HepG2 (cell line): Measurements from ENCODE around the gene AKAP9. TPM values are rescaled to one million over a fixed set of nuclear protein-coding genes. Genes with fewer than 3 reads are reported as not detected.

ENCODE experiments used
- ATAC-seq: fragments of 200-7000 bp; cut with Tn5 transposase; 3 replicates; pipeline ENCODE4 v1.9.1; 2020; ENCODE audit warnings: mild to moderate bottlenecking, moderate library complexity
- BruUV-seq: library from RNA; stranded (reverse); fragments of 400-500 nt; replicated peaks from 2 replicates; lab custom pipeline; 2021; lab: Mats Ljungman, UMichigan
- CTCF ChIA-PET: fragments of 300-600 bp; formaldehyde crosslinking; extraction: SDS; loops from one replicate; lab custom pipeline; 2021; ENCODE audit warnings: low total read pairs, inconsistent platforms, low intra/inter-chr PET ratio; lab: Yijun Ruan, JAX
- POLR2A ChIA-PET: fragments of 350-600 bp; sonication (Branson Sonifier 250); formaldehyde crosslinking; loops from one replicate; lab custom pipeline; 2020; ENCODE audit warnings: antibody characterized with exemption, inconsistent platforms; lab: Yijun Ruan, JAX
- DNase-seq: peaks from one replicate; pipeline ENCODE4 v3.0.0-alpha.2; 2015; ENCODE audit warnings: low spot score
- FAIRE-seq: peaks from 3 replicates; lab custom pipeline; 2011; peaks lifted over from hg19 to GRCh38; lab: Jason Lieb, UNC
- H2AFZ ChIP-seq: one replicate; pipeline ENCODE4 v1.6.1; 2011; ENCODE audit warnings: low read length, inconsistent platforms
- H3K27ac ChIP-seq: fragments of 300-600 bp; 3 replicates; pipeline ENCODE4 v1.8.0; 2011; ENCODE audit warnings: mixed run types, mild to moderate bottlenecking, mixed read lengths, low read length, inconsistent platforms; ENCODE audit not compliant: insufficient read depth; ENCODE audit errors: extremely low read length
- H3K27me3 ChIP-seq, 2 experiments: fragments of 200-600 bp in 1 of 2; 2 replicates in 1 of 2; 3 replicates in 1 of 2; pipeline versions ENCODE4 v1.6.0 to v1.8.0; 2011; ENCODE audit warnings: low read length in 2 of 2, mild to moderate bottlenecking in 2 of 2, moderate library complexity in 2 of 2, inconsistent platforms in 1 of 2; ENCODE audit not compliant: insufficient read depth in 2 of 2, control insufficient read depth in 1 of 2
- H3K36me3 ChIP-seq, 2 experiments: fragments of 200-600 bp in 1 of 2; replicated peaks in 1 of 2; 2 replicates in 1 of 2; 3 replicates in 1 of 2; pipeline versions ENCODE4 v1.5.1 to v1.8.0; 2011; ENCODE audit warnings: low read length in 2 of 2, inconsistent platforms in 1 of 2; ENCODE audit not compliant: insufficient read depth in 2 of 2, control insufficient read depth in 1 of 2
- H3K4me1 ChIP-seq: 2 replicates; pipeline ENCODE4 v1.5.1; 2012; ENCODE audit warnings: low read length, inconsistent platforms; ENCODE audit not compliant: insufficient read depth
- H3K4me2 ChIP-seq: 2 replicates; pipeline ENCODE4 v1.6.0; 2011; ENCODE audit warnings: low read depth, low read length, inconsistent platforms
- H3K4me3 ChIP-seq, 3 experiments: fragments of 200-600 bp in 1 of 3; sonication (generic), shearing (Covaris generic) in 1 of 3; replicated peaks in 1 of 3; 2 replicates each; pipeline ENCODE4 v1.5.1; 2011 to 2016; ENCODE audit warnings: low read length in 3 of 3, inconsistent platforms in 2 of 3, low read depth in 2 of 3, mild to moderate bottlenecking in 2 of 3, control low read depth in 1 of 3, mixed read lengths in 1 of 3; ENCODE audit not compliant: insufficient read depth in 1 of 3
- H3K79me2 ChIP-seq: one replicate; pipeline ENCODE4 v1.6.1; 2011; ENCODE audit warnings: low read length, inconsistent platforms; ENCODE audit not compliant: insufficient read depth
- H3K9ac ChIP-seq: 2 replicates; pipeline ENCODE4 v1.6.0; 2011; ENCODE audit warnings: mild to moderate bottlenecking, low read depth, low read length, inconsistent platforms; ENCODE audit not compliant: insufficient read depth
- H3K9me3 ChIP-seq: 2 replicates; pipeline ENCODE4 v1.5.1; 2012; ENCODE audit warnings: mild to moderate bottlenecking, low read length
- H4K20me1 ChIP-seq: 2 replicates; pipeline ENCODE4 v1.6.0; 2011; ENCODE audit warnings: inconsistent platforms, mild to moderate bottlenecking, low read length, moderate library complexity; ENCODE audit not compliant: insufficient read depth
- MAFG ChIP-seq: sonication (generic); formaldehyde crosslinking; IDR thresholded peaks from 2 replicates; pipeline ENCODE4 v1.5.1; 2020; ENCODE audit warnings: mild to moderate bottlenecking, missing genetic modification reagents
- NCOA2 ChIP-seq: sonication (generic); formaldehyde crosslinking; IDR thresholded peaks from 2 replicates; pipeline ENCODE4 v1.8.0; 2022; ENCODE audit warnings: inconsistent platforms
- SATB2 ChIP-seq: sonication (generic); formaldehyde crosslinking; IDR thresholded peaks from 2 replicates; pipeline ENCODE4 v1.5.0; 2020; ENCODE audit warnings: missing genetic modification reagents
- TGIF2 ChIP-seq: IDR thresholded peaks from 2 replicates; pipeline ENCODE4 v1.6.1; 2016; ENCODE audit warnings: control low read depth, missing compliant biosample characterization
- ZNF333 ChIP-seq: sonication (generic); formaldehyde crosslinking; IDR thresholded peaks from 2 replicates; pipeline ENCODE4 v1.4.0; 2020; ENCODE audit warnings: mild to moderate bottlenecking, missing genetic modification reagents, borderline replicate concordance
- ZNF382 ChIP-seq: sonication (generic); formaldehyde crosslinking; IDR thresholded peaks from 2 replicates; pipeline ENCODE4 v1.5.0; 2020; ENCODE audit warnings: missing genetic modification reagents, mild to moderate bottlenecking, borderline replicate concordance
- WGBS: methylation state at CpG from one replicate; pipeline ENCODE4 v1.1.6; 2017; ENCODE audit warnings: low lambda C conversion rate; 5-methylcytosine and 5-hydroxymethylcytosine counted together
- in situ Hi-C: cut with HindIII; loops from 2 replicates; pipeline ENCODE4 v1.10.0; 2017; ENCODE audit warnings: low pct_unique_long_range_greater_than_20kb; ENCODE audit not compliant: extremely low pct_ligation_motif_present
- intact Hi-C: fragments of 100-400 bp; cut with micrococcal nuclease; formaldehyde crosslinking; loops from one replicate; pipeline ENCODE4 v1.10.0; 2022; ENCODE audit not compliant: unreplicated experiment
- polyA plus RNA-seq, 8 experiments: library from polyadenylated mRNA; depleted of rRNA in 3 of 8; stranded (reverse) in 7 of 8; unstranded in 1 of 8; fragments of >200 nt; fragmentation: Illumina TruSeq in 4 of 8; extraction: Trizol in 4 of 8; gene quantifications; 2 replicates each; pipeline versions ENCODE4 v1.2.1 to v1.2.3, GENCODE V29; 2011 to 2016; ENCODE audit warnings: low read depth in 4 of 8, missing spikeins in 1 of 8, mixed read lengths in 1 of 8; ENCODE audit not compliant: insufficient read depth in 1 of 8
- total RNA-seq, 5 experiments: library from RNA; depleted of rRNA; stranded (reverse); fragments of >200 nt; fragmentation: Illumina TruSeq; extraction: Trizol; gene quantifications; 2 replicates each; pipeline ENCODE4 v1.2.3, GENCODE V29; 2016; ENCODE audit warnings: low read depth in 1 of 5
- TF ChIP-seq, protein P1 (sequence below): sonication (generic); formaldehyde crosslinking; IDR thresholded peaks from 2 replicates; pipeline ENCODE4 v1.4.0; 2020; ENCODE audit warnings: missing genetic modification reagents
- TF ChIP-seq, protein P2 (sequence below): sonication (generic); formaldehyde crosslinking; IDR thresholded peaks from 2 replicates; pipeline ENCODE4 v1.9.0; 2022; ENCODE audit warnings: missing genetic modification reagents, mild to moderate bottlenecking, borderline replicate concordance
- TF ChIP-seq, protein P3 (sequence below): sonication (generic); formaldehyde crosslinking; IDR thresholded peaks from 2 replicates; pipeline ENCODE4 v1.9.0; 2021; ENCODE audit warnings: missing genetic modification reagents, mild to moderate bottlenecking, borderline replicate concordance

The AKAP9 gene
- total and polyA plus RNA-seq, 2 of the 13 experiments (the other 11 are each of a cell fraction or from before 2014, with no cell fraction given): 27.6 to 33.1 TPM

DNA sequence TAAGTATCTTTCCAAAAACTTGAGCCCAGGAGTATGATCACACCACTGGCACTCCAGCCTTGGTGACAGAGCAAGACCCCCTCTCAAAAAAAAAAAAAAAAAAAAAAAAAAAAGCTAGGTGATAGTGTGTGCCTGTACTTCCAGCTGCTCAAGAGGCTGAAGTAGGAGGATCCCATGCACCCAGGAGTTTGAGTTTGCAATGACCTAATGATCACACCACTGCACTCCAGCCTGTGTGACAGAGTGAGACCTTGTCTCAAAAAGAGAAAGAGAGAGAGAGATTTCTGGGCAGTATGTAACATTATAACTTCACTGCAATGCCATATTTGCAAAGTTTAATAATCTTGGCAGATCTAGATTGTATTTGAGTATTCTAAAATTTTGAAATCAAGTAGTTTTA is 47.6 kb downstream of the AKAP9 start (continued):
- TF ChIP-seq NCOA2 (CRISPR knock-in tag) (no peak), MAFG (no peak), TGIF2 (CRISPR knock-in tag) (no peak)
- TF ChIP-seq, protein P1, sequence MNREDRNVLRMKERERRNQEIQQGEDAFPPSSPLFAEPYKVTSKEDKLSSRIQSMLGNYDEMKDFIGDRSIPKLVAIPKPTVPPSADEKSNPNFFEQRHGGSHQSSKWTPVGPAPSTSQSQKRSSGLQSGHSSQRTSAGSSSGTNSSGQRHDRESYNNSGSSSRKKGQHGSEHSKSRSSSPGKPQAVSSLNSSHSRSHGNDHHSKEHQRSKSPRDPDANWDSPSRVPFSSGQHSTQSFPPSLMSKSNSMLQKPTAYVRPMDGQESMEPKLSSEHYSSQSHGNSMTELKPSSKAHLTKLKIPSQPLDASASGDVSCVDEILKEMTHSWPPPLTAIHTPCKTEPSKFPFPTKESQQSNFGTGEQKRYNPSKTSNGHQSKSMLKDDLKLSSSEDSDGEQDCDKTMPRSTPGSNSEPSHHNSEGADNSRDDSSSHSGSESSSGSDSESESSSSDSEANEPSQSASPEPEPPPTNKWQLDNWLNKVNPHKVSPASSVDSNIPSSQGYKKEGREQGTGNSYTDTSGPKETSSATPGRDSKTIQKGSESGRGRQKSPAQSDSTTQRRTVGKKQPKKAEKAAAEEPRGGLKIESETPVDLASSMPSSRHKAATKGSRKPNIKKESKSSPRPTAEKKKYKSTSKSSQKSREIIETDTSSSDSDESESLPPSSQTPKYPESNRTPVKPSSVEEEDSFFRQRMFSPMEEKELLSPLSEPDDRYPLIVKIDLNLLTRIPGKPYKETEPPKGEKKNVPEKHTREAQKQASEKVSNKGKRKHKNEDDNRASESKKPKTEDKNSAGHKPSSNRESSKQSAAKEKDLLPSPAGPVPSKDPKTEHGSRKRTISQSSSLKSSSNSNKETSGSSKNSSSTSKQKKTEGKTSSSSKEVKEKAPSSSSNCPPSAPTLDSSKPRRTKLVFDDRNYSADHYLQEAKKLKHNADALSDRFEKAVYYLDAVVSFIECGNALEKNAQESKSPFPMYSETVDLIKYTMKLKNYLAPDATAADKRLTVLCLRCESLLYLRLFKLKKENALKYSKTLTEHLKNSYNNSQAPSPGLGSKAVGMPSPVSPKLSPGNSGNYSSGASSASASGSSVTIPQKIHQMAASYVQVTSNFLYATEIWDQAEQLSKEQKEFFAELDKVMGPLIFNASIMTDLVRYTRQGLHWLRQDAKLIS: no peak
- TF ChIP-seq, all 625 proteins: peak for 0

DNA sequence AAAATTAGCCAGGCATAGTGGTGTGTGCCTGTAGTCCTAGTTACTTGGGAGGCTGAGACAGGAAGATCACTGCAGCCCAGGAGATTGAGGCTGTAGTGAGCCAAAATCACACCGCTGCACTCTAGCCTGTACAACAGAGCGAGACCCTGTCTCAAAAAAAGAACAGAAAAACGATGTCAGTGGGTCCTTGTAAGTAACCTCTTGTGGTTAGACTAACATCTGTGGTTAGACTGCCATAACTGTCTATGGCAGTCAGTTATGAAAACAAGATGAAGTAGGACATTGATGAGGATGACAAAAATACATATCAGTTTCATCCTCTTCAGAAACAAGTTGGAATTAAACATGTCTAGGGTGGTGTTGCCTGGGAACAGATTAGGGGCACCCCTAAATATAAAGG is 53.3 kb downstream of the AKAP9 start:
- CTCF ChIA-PET: no interaction called here
- in situ Hi-C loops: no loop called here
- Histone ChIP-seq H3K36me3 (peaks cover 14 to 40% of the 10 kb centered on the region in 2 experiments), H3K27ac (no peak overlapping the region), H4K20me1 (no peaks in the 10 kb centered on the region; the same call in 1 of the 2 replicates), H3K27me3 (no peaks in the 10 kb centered on the region), H3K9me3 (no peaks in the 10 kb centered on the region), H3K9ac (no peak overlapping the region), H3K4me3 (no peak overlapping the region), H3K4me1 (no peaks in the 10 kb centered on the region), H3K4me2 (no peak overlapping the region), H2AFZ (no peak overlapping the region), H3K79me2 (no peaks in the 10 kb centered on the region)
- no TSS peak for BruUV-seq
- no peak for ATAC-seq
- FAIRE-seq: no peak
- WGBS: 98% methylated on average over 3 of the region's 3 CpGs
- POLR2A ChIA-PET: no interaction called here
- no peak for DNase-seq
- intact Hi-C loops: no loop called here
- TF ChIP-seq, protein P2, sequence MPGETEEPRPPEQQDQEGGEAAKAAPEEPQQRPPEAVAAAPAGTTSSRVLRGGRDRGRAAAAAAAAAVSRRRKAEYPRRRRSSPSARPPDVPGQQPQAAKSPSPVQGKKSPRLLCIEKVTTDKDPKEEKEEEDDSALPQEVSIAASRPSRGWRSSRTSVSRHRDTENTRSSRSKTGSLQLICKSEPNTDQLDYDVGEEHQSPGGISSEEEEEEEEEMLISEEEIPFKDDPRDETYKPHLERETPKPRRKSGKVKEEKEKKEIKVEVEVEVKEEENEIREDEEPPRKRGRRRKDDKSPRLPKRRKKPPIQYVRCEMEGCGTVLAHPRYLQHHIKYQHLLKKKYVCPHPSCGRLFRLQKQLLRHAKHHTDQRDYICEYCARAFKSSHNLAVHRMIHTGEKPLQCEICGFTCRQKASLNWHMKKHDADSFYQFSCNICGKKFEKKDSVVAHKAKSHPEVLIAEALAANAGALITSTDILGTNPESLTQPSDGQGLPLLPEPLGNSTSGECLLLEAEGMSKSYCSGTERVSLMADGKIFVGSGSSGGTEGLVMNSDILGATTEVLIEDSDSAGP (CRISPR knock-in tag): no peak
- TF ChIP-seq, protein P3, sequence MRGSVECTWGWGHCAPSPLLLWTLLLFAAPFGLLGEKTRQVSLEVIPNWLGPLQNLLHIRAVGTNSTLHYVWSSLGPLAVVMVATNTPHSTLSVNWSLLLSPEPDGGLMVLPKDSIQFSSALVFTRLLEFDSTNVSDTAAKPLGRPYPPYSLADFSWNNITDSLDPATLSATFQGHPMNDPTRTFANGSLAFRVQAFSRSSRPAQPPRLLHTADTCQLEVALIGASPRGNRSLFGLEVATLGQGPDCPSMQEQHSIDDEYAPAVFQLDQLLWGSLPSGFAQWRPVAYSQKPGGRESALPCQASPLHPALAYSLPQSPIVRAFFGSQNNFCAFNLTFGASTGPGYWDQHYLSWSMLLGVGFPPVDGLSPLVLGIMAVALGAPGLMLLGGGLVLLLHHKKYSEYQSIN: no peak
- TF ChIP-seq SATB2 (CRISPR knock-in tag) (no peak), ZNF333 (no peak), ZNF382 (CRISPR knock-in tag) (no peak)
